ENCODE data around the gene VDR. TPM values are rescaled to one million over a fixed set of nuclear protein-coding genes. Genes with fewer than 3 reads are reported as not detected.
"Not testable (repeated sequence)": the region's sequence is repeated elsewhere in the genome, so short reads cannot be mapped to it uniquely, and the experiment has no call there.

VDR gene
- total RNA-seq, 2 donors from 2014 or later = 143 to 154 TPM

- DNase-seq (no peak), ATAC-seq (no peak)
- intact Hi-C loops (cut with DNase I, micrococcal nuclease) = no loop called here
Observed at GRCh38 chr12:47860279-47860841, 44.4 kb downstream of the VDR start.

GRCh38 chr12:47858511-47859266 is 46.1 kb downstream of the VDR start:
- intact Hi-C loops (cut with DNase I, micrococcal nuclease) = no loop called here
- ATAC-seq (peak; percentile 57), DNase-seq (no peak)

GRCh38 chr12:47856721-47857575 is 47.8 kb downstream of the VDR start:
- DNase-seq (no peak), ATAC-seq (no peak)
- intact Hi-C loops (cut with DNase I, micrococcal nuclease) = no loop called here

- ATAC-seq (no peak), DNase-seq (no peak)
- intact Hi-C loops (cut with DNase I, micrococcal nuclease) = no loop called here
Observed at GRCh38 chr12:47856094-47856493, 48.7 kb downstream of the VDR start.

DNA sequence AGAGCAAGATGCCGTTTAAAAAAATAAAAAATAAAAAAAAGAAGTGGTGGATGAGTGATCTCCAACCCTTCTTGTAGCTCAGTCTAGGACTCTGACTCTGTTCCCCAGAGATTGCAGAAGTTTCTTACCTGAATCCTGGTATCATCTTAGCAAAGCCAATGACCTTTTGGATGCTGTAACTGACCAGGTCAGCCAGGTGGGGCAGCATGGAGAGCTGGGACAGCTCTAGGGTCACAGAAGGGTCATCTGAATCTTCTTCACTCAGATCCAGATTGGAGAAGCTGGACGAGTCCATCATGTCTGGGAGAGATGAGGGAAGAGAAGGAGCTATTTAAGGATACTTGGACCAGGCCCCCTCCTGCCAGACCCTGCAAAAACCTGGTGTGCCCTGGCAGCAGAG is 49.3 kb downstream of the VDR start:
- DNase-seq = no peak
- ATAC-seq = no peak
- intact Hi-C loops (cut with DNase I, micrococcal nuclease) = no loop called here

DNA sequence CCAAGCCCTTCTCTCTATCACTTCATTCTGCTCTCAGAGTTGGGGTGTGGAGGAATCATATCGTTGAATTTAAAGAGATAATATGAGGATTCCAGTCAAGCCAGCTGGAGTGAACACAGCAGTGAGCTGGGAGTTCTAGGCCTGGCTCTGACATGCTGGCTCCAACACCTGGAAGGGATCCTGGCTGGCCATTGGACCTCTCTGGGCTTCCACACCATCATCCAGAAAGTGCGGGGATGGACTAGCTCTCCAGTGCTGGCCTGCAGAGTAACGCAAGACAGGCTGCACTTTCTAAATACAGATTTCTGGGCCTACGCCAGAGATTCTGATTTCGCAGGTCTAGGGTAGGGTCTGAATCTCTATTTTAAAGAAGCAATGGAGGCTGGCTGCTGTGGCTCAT is 50.3 kb downstream of the VDR start:
- ATAC-seq (no peak), DNase-seq (no peak)
- intact Hi-C loops (cut with DNase I, micrococcal nuclease) = no loop called here

DNA sequence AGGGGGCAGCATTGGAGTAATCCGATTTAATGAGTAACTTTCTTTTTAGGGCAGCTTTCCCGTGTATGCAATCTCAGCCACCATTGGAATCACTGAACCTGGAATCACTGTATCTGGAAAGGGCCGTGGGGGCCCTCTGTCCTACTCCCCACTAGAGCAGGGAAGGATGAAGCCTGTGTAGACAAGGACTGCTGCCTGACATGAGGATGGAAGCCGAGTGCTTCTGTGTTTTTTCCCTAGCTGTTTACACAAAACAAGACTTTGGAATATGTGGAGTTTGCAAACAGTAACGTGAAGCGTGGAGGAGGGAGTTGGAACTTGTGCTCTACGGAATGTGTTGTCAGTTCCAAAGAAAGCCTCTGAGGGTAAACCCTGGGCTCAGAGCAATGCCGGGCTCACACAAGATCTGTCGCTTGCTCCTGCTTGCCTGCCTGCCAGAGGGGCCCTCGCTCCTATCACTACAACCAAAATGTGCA is 52.7 kb downstream of the VDR start:
- ATAC-seq = no peak
- DNase-seq = no peak
- intact Hi-C loops (cut with DNase I, micrococcal nuclease) = no loop called here

DNA sequence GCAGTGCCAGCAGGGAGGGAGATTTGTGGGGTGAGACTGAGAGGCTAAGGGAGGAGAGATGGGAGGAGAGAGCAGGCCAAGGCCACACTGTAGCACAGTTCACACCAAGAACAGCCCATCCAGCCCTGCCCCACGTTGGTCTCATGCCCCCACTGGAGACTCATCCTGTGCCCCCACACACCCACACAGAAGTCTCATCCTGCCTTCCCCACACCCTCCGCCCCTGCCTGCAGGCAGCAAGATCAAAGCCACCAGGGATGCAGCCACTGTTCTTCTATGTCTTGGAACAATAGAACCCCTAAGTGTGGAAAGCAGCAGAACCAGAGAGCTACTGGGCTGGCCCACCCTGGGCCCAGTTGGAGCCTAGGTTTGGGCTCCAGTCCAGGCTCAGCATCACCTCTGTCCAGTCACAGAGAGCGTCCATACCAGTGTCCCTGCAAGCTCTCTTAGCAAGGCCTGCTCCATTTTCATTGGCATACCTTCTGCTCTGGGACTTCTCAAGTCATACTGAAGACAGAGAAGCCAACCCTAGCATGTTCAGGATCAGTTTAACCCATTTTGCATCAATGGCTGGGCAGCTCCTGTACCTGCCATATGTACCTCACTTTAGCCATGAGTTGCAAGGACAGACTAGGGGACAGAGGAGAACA is 53.4 kb downstream of the VDR start:
- intact Hi-C loops (cut with DNase I, micrococcal nuclease) = no loop called here
- DNase-seq = no peak
- no peak for ATAC-seq

GRCh38 chr12:47850153-47851084 is 54.4 kb downstream of the VDR start:
- ATAC-seq = no peak
- no peak for DNase-seq
- intact Hi-C loops (cut with DNase I, micrococcal nuclease) = no loop called here

- DNase-seq (no peak), ATAC-seq (no peak)
- intact Hi-C loops (cut with DNase I, micrococcal nuclease) = loop anchor here in 1 of 2 donors (10.0 kb wide), 1 partner anchor 106 kb away; no protein-coding TSS in a partner anchor
Observed at GRCh38 chr12:47849261-47849660, 55.5 kb downstream of the VDR start.

GRCh38 chr12:47848853-47849252 is 55.9 kb downstream of the VDR start:
- ATAC-seq = no peak
- intact Hi-C loops (cut with DNase I, micrococcal nuclease) = loop anchor here in 1 of 2 donors (10.0 kb wide), 1 partner anchor 106 kb away; no protein-coding TSS in a partner anchor
- no peak for DNase-seq

DNA sequence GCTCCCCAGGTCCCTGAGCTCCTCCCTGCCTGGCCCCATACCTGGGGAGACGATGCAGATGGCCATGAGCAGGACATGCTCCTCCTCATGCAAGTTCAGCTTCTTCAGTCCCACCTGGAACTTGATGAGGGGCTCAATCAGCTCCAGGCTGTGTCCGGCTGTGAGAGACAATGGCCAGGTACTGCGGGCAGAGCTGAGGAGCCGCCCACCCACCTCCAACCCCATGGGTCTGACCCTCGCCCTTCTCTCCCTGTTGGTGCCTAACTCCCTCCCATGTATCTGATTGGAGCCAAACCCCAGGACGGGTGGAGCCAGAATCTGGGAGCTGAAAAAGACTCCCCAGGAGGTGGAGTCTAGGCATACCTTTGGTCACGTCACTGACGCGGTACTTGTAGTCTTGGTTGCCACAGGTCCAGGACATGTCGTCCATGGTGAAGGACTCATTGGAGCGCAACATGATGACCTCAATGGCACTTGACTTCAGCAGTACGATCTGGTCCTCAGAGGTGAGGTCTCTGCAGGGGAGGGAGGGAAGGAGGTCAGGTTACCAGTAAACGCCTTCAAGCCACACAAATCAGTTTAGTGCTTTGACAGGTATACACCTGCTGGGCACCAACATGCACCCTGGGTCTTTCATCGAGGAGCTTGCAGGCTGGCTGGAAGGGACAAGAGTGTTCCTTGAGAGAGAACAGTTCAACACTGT is 58.3 kb downstream of the VDR start:
- intact Hi-C loops (cut with DNase I, micrococcal nuclease) = loop anchor here in 1 of 2 donors (10.0 kb wide), 1 partner anchor 108 kb away; no protein-coding TSS in a partner anchor
- ATAC-seq (no peak), DNase-seq (no peak)

DNA sequence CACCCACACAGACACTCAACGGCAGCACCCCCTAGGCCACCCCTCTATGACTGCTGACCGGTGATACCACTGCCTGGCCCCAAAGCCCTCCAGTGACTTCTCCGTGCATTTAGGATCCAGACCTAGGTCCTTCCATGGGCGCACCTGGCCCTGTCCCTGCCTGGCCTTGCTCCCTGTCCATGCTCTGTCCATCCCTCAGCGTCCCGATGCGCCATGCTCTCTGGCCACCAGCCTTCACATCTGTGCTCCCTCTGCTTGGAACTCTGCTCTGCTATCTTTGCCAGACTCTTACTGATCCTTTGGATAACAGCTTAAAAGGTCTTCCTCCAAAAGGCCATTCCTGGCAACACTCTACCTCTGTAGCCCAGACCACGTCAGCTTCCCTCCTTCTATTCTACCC is 59.7 kb downstream of the VDR start:
- ATAC-seq = no peak
- intact Hi-C loops (cut with DNase I, micrococcal nuclease) = loop anchor here in 1 of 2 donors (10.0 kb wide), 1 partner anchor 110 kb away; no protein-coding TSS in a partner anchor
- DNase-seq = no peak

- ATAC-seq = peak; percentile 18
- intact Hi-C loops (cut with DNase I, micrococcal nuclease) = loop anchor here in 1 of 2 donors (10.0 kb wide), 1 partner anchor 110 kb away; no protein-coding TSS in a partner anchor
- DNase-seq = no peak
Observed at GRCh38 chr12:47844264-47845019, 60.4 kb downstream of the VDR start.

GRCh38 chr12:47843226-47843980 is 61.4 kb downstream of the VDR start:
- no peak for ATAC-seq
- intact Hi-C loops (cut with DNase I, micrococcal nuclease) = loop anchor here in 1 of 2 donors (10.0 kb wide), 1 partner anchor 111 kb away; no protein-coding TSS in a partner anchor
- DNase-seq = no peak

DNA sequence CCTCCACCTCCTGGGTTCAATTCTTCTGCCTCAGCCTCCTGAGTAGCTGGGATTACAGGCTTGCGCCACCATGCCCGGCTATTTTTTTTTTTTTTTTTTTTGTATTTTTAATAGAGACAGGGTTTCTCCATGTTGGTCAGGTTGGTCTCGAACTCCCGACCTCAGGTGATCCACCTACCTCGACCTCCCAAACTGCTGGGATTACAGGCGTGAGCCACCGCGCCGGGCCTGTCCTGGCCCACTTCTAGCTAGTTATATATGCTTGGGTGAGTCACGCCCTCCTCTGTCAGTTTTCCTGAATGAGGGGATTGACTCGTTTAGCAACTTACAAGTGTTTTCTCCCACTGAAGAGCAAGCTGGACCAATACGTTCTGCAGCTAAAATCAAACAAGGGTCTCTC is 62.3 kb downstream of the VDR start:
- ATAC-seq, DNase-seq: not testable (repeated sequence)
- intact Hi-C loops (cut with DNase I, micrococcal nuclease) = loop anchor here in 1 of 2 donors (10.0 kb wide), 1 partner anchor 112 kb away; no protein-coding TSS in a partner anchor
